ENCODE measurements around the gene CDC34.
A peak's percentile ranks its signal among the peaks of the same experiment; 100 is the strongest.

Gene CDC34

DNA sequence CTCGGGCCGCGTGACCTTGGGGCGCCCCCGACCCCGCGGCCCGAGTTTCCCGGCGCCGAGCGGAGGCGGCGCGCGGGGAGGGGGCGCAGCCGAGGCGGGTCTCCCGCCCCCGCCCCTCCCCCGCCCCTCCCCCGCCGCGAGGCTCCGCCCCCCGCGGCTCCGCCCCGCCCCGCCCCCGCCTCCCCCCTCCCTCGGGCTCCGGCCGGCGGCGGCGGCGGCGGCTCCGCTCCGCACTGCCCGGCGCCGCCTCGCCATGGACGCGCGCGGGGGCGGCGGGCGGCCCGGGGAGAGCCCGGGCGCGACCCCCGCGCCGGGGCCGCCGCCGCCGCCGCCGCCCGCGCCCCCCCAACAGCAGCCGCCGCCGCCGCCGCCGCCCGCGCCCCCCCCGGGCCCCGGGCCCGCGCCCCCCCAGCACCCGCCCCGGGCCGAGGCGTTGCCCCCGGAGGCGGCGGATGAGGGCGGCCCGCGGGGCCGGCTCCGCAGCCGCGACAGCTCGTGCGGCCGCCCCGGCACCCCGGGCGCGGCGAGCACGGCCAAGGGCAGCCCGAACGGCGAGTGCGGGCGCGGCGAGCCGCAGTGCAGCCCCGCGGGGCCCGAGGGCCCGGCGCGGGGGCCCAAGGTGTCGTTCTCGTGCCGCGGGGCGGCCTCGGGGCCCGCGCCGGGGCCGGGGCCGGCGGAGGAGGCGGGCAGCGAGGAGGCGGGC is 58.3 kb downstream of the CDC34 start, which contains the start of gene HCN2:
Gene HCN2 (plus strand): TSS at position 189 of the 703 bp plus-strand sequence. CDS start 65 bp downstream, at position 254.
- no peak for DNase-seq

- DNase-seq, result peak in 1 of 4 experiments; percentile 31
Observed at GRCh38 chr19:590396-590745, 58.8 kb downstream of the CDC34 start.

DNA sequence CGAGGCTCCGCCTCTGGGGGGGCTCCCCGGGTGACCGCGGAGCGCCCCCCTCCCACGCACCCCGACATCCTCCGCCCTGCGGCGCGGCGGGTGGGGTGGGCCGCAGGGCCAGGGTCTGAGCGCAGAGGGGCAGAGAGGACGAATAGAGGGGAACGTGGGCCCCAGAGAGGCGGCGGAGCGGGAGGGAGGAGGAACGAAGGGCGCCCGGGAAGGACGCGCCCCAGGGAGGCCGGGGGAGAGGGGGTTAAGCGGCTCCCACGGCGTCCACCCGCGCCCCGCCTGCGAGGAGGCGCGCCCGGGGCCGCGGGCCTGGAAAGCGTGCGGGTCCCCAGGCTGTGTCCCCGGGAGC is 59.2 kb downstream of the CDC34 start:
- DNase-seq, result no peak

DNA sequence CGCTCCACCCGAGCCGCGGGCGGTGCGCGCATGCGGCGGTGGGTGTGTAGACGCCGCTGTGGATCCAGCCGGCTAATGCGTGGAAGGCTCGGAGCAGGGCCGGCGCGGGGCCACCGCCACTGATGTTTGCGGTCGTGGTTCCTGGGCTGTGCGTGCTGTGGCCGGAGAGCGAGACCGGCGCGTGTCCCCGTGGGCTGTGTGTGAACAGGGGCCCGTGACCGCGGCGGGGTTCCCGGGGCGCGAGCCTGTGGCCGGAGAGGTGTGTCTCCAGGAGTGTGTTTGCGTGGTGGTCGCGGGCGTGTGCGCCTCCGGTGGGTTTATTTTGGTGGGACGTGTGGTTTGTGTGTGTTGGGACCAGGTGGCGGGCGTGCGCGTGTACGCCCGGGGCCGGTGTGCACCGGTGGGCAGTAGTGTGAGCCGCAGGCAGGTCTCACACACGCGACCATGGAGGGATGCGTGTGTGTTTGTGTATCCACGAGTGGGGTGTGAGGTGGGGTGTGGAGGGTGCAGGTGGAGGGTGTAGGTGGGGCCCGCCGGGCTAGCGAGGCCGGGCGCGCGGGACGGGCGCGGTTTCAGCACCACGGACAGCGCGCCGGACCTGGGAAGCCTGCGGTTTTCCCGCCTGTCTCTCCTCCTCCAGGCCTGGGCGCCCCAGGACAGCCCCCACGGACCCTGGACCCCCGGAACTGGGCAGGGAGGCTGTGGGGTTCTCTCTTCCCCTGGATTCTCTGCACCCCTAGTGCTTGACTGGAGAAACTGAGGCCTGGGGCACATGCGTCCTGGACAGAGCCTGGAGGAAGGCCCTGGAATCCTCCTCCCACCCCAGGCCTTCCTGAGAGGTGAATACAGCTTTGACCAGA is 59.8 kb downstream of the CDC34 start:
- no peak for DNase-seq
